Amniotic epithelial cell (primary cell): Measurements from ENCODE around the gene RIN3.

Source experiments
- DNase-seq: peaks from one replicate; pipeline ENCODE4 v3.0.0-alpha.2; 2010; ENCODE audit warnings: low read depth

The RIN3 gene

DNA sequence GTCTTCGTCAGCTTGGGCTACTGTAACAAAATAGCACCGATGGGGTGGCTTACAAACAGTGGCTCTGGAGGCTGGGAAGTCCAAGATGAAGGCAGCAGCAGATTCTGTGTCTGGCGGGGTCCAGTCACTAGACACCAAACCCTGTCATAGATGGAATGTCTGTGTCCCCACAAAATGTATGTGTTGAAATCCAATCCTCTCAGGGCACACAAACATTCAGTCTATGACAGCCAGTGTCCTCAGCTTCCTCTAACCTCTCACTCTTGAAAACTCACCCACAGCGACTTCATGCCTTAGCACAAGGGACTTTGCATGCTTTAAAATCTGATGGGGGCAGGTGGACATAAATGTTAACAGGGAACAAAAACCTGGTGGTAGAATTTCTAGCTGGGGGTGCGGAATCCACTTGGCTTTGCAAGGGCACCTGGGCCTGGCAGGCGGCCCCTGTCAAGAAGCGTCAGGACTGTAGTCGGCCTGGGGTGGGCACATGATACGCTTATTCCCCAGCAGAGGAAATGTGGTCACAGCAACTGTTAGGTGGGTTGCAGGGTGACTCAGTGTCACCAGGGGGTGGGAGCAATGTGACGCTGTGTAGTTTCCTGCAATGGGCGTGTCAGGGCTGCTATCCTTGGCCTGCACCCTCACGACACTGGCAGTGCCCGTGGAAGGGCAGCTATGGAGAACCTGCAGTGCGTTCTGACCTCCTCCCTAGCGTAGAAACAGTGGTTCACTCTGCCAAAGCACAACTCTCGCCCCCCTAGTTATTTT lies 17.7 kb downstream of the RIN3 start:
- DNase-seq, result no peak

DNA sequence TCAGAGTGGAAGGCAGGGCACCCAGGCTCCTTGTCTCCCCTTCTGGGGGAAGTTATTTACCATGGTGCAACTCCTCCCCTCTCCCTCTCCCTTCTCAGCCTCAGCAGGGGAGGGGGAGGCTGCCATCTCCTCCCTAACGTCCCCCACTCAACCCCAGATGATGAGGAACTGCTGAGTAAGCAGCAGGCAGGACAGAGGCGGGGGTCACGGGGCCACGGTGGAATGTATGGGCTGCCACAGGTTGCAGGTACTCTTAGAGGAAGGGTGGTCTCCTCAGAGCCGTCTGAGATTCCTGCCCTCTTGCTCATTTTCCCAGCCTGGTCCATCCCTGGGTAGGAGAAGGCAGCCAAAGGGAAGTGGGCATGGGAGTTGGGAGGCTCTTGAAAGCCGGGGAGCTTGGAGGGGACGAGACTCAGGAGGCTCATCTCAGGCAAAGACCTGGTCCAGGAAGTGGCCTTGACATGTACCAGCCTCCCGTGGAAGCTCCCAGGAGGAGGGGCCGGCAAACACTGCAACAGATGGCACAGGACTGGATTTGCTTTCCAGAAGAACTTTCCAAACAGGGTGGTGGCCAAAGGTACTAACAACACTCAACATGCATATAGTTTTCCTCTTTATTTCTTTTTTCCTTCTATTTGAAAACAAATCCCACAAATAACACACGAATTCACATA lies 19.0 kb downstream of the RIN3 start:
- no peak for DNase-seq

DNA sequence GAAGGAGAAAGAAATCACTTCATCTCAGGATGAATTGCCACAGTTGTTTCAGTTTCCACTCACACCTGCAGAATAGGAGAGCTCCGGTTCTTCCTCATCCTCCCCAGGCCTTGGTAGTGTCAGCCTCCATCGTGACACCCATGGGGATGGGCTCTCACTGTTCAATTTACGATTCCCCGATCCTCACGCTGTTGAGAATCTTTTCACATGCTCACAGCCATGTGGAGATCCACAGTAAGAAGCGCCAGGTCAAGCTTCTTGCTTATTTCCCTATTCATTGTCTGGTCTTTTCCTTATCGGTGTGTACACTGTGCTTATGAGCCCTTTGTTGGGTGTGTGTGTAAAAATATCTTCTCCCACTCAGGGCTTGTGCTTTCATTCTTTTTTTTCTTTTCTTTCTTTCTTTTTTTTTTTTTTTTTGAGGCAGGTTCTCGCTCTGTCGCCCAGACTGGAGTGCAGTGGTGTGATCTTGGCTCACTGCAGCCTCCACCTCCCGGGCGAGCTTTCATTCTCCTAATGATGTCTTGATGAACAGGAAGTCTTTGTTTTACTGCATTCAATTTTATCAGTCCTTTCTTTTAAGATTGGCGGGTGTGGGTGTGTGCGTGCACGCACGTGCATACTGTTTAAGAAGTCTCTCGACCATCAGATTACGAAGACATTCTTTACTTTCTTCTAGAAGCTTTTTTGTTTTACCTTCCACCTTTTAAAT lies 21.5 kb downstream of the RIN3 start:
- DNase-seq, result no peak

DNA sequence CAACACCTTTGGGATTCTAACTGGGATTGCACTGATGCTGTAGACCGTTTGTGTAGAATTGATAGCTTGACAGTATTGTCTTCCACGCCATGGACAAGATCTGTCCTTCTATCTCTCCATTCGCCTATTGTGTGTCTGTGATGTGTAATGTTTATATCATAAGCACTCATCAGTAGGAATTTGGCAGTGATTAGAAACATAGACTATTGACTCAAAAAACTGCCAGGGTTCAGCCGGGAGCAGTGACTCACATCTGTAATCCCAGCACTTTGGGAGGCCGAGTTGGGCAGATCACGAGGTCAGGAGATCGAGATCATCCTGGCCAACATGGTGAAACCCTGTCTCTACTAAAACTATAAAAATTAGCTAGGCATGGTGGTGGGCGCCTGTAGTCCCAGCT lies 22.6 kb downstream of the RIN3 start:
- DNase-seq, result peak; percentile 79

DNA sequence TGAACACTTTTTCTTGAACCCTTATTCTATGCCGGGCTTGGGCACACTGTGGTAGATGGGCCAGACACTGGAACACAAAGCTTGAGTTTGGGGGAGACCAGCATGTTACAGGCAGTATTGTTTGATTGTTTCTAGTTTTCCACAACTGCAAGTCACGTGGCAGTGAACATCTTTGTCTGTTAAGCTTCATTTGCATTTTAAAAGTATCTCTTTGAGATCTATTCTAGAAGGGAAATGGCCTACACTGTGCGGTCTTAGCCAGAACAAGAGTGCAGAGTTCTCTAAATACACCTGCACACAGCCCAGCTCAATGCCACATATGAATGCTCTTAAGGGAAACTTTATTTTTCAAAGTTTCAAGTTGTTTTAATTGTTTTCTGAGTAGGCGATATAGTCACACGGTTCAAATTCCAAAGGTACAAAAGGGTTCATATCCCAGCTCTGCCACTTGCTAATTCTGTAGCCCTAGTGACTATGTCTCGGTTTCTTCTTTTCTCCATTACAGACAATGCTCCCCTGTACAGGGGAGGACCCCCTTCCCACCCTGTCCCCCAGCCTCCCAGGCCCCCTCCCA lies 24.9 kb downstream of the RIN3 start:
- no peak for DNase-seq

DNA sequence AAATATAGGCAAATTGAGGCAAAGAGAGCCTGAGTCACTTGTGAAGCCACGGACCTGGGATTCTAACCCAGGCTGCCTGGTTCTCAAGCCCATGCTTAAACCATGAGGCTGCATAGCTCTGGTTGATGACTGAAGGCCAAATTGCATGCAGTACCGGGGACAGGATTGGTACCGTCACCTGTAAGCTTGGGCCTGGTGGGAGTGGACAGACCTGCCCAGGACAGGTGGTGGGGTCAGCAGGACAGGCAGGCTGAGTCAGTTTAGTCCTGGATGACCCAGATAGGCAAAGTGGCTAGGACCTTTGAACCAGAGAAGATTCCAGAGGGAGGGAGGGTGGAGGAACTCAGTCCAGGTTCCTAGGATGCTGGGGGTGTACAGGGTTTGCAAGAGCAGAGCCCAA lies 25.8 kb downstream of the RIN3 start:
- no peak for DNase-seq

DNA sequence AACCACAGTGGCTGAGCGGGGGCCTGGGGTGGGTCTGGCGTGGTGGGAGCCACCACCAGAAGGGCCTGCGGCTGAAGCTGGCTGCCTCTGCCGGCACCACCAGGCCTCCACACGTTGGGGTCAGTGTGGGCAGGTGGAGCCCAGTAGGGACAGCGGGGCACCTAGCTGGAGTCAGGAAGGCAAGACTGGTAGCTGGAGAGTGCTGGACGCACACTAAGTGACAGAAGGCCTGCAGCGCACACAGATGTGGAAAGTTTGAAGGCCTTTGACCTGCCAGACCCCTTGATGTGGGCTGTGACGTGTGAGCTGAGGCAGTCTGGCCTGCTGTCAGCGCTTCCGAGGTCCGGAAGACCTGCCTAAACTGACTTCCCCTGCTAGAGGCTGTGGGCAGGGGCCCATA lies 26.3 kb downstream of the RIN3 start:
- no peak for DNase-seq

DNA sequence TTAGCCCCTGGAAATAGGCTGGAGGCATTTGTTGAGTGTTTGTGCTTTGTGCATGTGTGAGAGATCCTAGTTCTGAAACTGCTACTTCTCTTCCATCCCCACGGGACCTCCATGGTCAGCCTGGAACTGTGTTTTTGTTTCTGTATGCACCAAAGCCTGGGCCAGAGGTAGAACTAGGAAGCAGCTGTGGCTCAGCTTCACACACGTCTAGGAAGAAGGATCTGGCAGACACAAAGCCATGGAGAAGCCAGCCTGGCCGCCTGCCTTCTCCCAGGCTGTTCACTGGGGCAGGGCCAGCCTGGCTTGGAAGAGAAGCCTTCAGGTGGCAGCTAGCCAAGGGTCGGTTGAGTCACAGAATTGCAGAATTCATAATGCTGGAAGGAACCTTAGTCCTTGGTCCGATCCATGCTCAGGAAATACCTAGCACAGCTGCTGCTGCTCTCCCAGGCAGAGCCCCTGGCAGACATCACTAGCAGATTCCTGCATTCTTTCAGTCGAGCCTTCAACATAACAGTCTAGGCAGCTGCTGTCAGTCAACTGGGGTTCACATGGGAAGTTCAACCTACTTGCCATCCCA lies 27.0 kb downstream of the RIN3 start:
- peak; percentile 99 for DNase-seq

DNA sequence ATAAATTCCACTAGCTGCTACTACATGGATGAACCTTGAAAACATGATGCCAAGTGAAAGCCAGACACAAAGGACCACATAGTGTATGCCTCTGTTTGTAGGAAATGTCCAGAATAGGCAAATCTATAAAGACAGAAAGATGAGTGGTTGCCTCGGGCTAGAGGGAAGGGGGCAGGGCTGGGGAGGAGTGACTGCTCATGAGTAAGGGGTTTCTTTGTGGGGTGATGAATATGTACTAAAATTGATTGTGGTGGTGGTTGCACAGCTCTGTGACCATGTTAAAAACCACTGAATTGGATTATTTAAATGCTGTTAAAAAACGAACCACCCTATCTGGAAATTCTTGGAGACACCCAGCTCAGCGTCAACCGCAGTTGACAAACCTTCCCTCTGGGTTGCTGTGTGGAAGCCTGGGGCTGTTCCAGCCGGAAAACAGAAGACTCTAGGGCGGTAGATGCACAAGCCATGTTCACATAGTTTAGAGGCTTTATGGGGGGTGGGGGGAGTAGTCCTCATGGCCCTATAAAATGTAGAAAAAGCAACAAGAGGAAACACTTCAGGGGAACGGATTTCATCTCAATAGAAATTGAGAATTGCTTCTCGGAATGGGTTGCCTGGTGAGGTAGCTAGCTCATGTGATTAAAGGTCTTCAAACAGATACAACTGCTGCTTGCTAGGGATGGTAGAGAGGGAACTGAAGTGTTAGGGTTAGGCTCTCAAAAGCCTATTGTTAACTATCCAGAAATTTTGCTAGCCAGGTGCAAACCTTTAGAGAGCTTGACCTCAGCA lies 29.4 kb downstream of the RIN3 start:
- DNase-seq, result no peak

DNA sequence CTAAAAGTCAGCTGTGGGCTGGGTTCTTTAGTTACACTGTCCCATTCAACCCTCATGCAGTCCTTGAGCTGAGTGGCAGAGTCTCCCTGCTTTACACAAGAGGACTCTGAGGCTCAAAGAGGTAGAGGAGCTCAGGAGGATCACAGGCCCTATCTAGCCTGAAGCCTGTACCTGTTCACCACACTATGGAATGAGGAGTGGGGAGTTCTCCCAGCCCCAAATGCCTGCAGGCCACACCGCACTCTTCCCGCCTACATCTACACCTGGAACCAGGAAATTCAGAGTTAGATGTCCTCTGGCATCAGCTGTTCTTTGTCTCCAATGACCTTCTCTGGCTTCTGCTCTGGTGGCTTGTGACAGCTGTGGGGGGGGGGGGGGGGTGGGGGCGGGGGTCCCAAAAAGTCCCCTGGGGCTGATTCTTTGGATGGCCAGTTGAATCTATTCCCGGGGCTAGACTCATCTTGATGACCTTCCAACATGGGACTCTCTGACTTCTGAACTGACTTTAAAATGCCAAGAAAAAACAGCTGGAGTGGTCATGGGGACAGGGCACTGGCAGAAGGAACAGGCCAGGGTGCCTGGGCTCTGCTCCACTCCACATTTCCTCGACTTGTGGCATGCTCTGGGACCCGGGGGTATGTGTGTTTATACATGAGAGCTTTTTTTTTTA lies 30.6 kb downstream of the RIN3 start:
- DNase-seq, result no peak

DNA sequence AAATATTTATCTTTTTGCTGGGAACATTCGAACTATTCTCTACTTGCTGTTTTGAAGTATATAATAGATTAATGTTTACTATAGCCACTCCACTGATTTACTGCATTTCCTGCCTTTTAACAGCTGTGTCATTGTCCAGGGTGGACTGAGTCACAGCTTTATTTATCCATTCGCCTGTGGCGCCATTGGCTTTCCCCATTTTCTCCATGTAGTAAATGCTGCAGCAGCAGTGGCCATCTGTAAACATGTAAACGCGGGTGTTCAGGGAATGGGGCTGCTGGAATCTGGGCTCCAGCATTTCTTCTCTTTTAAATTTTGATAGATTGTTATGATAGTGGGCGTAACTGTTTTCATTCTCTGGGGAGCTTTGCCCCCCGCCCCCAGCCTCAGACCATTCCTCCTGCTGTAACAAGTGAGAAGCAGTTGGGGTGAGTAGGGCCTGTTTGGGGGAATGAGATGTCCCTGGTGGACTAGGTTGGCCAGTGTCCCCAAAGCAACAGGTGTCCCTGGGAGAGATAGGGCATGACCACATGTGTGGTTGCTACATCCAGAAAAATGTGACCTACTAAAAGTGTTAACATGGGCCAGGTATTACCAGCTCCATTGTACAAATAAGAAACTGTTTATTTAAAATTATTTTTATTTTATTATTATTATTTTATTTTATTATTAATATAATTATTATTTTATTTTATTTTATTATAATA lies 32.9 kb downstream of the RIN3 start:
- no peak for DNase-seq

DNA sequence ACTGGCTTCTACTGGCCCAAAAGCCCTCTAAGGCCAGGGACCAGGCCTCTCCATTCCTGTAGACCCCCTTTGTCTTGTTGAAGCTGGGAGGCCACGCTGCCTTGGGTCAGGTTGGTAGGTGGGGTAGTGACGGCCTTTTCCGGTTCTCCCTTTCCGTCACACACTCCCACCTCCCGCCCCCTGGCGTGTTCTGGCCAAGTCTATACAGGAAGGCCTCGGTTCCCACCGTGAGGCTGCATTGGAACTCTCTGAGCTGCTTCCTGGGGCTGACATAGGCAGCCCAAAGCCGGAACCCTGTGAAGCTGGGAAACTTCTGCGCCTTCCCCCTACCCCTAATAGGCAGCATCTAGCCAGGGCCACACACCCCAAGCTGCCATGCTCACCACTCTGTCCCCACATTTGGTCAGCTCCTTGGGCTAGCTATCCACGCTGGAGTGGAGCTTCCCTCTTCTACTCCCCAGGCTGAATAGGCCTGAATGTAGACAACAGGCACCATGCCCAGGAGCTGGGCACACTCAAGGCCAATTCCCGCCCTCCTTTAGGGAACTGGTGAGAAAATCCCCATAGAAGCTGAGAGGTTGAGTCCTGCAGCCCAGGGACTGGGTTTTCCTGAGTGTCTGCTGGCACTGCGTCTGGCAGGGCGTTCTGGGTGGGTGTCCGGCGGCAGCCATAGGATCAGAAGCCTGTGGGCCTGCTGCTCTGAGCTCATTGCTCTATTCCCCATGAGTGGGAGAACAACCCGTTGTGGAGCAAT lies 35.7 kb downstream of the RIN3 start:
- no peak for DNase-seq

DNA sequence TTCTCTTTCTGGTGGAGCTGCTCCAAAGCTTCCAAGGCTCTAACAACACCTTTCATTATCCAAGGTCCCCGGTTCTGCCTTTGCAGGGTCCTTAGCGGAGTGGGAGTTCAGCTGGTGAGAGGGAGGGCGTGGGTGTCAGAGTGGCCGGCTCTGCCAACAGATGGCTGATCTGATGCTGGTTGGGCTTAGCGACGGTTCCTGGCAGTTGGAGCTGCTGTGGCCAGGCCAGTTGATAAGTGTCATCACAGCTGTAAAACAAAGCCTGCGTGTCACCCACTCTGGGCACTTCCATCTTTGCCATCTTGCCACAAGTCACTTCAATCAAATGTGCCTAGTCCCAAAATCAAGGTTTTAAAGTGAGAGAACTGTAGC lies 36.3 kb downstream of the RIN3 start:
- no peak for DNase-seq

DNA sequence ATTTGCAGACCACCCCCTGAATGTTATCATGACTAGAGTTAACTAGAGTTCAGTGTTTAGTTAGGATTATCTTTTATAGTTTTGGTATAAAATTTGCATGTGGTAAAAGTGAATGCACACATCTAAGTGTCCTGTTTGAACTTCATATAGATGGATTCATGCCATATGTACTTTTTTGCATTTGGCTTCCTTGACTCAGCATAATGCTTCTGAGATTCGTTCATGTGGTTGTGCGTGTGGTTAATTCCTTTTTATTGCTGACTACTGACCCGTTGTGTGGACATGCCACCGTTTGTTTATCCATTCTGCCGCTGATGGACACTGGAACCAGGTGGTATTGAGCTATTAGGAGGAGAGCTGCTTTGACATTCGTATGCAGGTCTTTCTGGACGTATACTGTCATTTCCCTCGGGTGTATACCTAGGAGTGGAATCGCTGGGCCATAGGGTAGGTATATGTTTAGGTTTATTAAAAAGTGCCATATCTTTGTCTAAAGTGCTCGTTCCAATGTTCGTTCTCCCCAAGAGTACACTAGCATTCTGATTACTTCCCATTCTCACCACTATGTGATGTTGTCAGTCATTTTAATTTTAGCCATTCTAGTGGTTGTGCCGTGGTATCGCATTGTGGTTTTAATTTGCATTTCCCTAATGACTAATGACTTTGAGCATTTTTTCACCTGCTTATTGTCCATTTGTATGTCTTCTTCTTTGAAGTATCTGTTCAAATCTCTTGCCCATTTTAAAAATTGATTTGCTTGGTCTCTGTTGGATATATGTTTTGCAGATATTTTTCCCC lies 37.7 kb downstream of the RIN3 start:
- no peak for DNase-seq

DNA sequence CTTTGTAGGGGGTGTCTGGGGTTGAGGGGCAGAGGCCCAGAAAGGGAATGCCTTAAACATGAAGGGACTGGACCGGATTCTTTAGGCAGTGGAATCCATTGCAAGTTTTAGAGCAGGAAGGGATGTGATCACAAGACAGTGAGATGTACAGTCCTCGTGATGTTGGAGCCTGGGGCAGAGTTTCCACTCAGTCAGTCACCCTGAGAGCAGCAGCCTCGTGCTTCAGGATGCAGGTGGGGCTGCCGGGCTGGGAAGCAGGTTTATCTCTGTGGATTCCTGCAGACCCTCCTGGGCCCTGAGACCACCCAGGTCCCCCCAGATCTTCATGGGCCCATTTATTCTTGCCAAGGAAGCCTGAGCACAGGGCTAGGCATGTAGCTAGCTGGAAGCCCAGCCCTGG lies 38.5 kb downstream of the RIN3 start:
- no peak for DNase-seq

DNA sequence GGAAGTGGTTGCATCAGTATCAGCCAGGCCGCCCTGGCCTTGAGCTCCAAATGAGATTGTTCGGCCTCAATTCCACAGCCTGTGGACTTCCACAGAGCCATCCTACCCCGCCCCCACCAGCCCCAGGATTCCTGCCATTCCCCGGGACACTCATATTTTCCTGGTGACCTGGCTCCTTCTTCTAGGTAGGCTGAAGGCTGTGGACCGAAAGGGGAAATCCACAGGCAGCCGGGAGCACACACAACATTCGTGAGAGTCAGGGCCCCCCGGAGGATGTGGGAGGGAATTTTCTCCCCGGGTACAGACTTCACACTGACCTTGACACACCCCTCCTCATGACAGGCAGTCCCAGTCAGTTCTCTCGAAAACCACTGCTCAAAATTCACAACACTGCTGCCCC lies 39.9 kb downstream of the RIN3 start:
- peak; percentile 72 for DNase-seq

DNA sequence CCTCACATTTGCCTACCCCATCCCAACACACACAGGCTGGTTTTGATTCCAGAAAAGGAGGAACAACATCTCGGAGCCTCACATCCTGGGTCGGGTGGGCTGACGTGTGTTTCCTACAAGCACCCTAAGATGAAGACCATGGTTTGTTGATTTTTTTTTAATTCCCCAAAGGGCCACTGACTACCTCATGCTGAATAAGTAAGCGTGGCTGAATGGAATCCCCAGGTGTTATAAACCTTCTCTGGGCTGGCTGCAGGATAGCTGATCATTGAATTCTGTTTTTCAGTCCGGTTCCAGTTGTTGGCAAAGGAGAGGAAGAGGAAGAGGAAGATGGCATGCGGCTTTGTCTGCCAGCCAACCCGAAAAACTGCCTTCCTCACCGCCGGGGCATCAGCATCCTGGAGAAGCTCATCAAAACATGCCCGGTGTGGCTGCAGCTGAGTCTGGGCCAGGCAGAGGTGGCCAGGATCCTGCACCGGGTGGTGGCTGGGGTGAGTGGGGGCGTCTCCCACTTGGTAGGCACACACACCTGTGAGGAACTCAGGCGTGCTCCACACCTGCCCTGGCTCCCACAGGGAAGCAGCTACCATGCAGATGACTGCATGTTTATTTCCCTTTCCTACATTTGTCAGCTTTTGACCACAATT lies 42.0 kb downstream of the RIN3 start:
- DNase-seq, result no peak

DNA sequence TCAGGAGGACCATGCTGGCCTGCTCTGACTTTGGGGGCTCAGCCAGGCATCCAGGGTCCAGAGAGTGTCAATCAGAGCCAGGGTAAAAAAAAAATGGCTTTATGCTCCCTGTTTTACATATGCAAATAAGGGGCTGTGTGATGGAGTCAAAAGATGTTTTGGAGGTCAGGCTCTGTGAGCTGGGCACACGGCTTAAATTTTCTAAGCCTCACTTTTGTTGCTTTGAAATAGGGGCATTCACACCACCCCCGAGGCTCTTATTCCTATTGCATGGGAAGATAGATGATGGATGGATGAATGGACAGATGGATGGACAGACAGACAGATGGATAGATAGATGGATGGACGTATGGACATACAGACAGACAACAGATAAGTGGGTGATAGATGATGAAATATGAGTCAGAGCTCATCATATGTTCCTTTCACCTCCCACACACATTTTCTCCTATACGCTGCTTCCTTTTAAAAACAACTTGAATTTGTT lies 42.7 kb downstream of the RIN3 start:
- no peak for DNase-seq
